HEK293 (cell line): ENCODE results near the gene ADD1.

Experiments
- CTCF ChIA-PET: fragments of 350-600 bp; formaldehyde crosslinking; extraction: SDS; loops from one replicate; lab custom pipeline; 2021; ENCODE audit warnings: antibody characterized with exemption; lab: Yijun Ruan, JAX
- POLR2A ChIA-PET: fragments of 300-600 bp; formaldehyde crosslinking; extraction: SDS; loops from one replicate; lab custom pipeline; 2020; ENCODE audit warnings: antibody characterized with exemption, inconsistent platforms; lab: Yijun Ruan, JAX
- H3K27ac ChIP-seq: fragments of 200-500 bp; sonication (Bioruptor generic); 2 replicates; pipeline ENCODE4 v1.5.1; 2014; ENCODE audit warnings: low read depth, low read length, control low read depth, inconsistent platforms; ENCODE audit errors: extremely low read depth
- H3K36me3 ChIP-seq, 2 experiments: fragments of 200-500 bp in 1 of 2; sonication (Bioruptor generic) in 1 of 2; 1 replicate in 1 of 2; 2 replicates in 1 of 2; pipeline ENCODE4 v1.5.1; 2014 to 2017; ENCODE audit warnings: inconsistent platforms in 2 of 2, low read length in 2 of 2; ENCODE audit not compliant: control insufficient read depth in 2 of 2, insufficient read depth in 1 of 2
- H3K4me1 ChIP-seq: fragments of 200-500 bp; sonication (Bioruptor generic); 2 replicates; pipeline ENCODE4 v1.5.1; 2014; ENCODE audit warnings: mild to moderate bottlenecking, low read length, inconsistent platforms; ENCODE audit not compliant: control insufficient read depth, insufficient read depth
- H3K4me3 ChIP-seq: 2 replicates; pipeline ENCODE4 v1.5.1; 2011; ENCODE audit warnings: low read depth, mild to moderate bottlenecking, control low read depth, low read length, moderate library complexity
- H3K9me3 ChIP-seq: fragments of 200-500 bp; sonication (Bioruptor generic); 2 replicates; pipeline ENCODE4 v1.5.1; 2014; ENCODE audit warnings: low read depth, low read length, inconsistent platforms; ENCODE audit not compliant: control insufficient read depth, insufficient read depth
- KLF1 ChIP-seq: fragments of 450-650 bp; formaldehyde crosslinking; IDR thresholded peaks from 2 replicates; pipeline ENCODE4 v1.5.1; 2016; ENCODE audit warnings: missing biosample characterization, missing genetic modification characterization
- YY1 ChIP-seq: fragments of 450-650 bp; formaldehyde crosslinking; IDR thresholded peaks from 2 replicates; pipeline ENCODE4 v1.5.1; 2018; ENCODE audit warnings: missing biosample characterization, missing genetic modification characterization
- ZFHX2 ChIP-seq: fragments of 450-650 bp; formaldehyde crosslinking; conservative IDR thresholded peaks from 2 replicates; pipeline ENCODE4 v1.5.1; 2016; ENCODE audit warnings: missing biosample characterization, missing genetic modification characterization
- ZNF266 ChIP-seq: fragments of 450-650 bp; formaldehyde crosslinking; IDR thresholded peaks from 2 replicates; pipeline ENCODE4 v1.5.1; 2016; ENCODE audit warnings: missing biosample characterization, missing genetic modification characterization, low read depth
- ZNF394 ChIP-seq: fragments of 450-650 bp; formaldehyde crosslinking; IDR thresholded peaks from 2 replicates; pipeline ENCODE4 v1.5.1; 2016; ENCODE audit warnings: missing biosample characterization, missing genetic modification characterization, mild to moderate bottlenecking, moderate library complexity, borderline replicate concordance
- TF ChIP-seq, protein P1 (sequence below): fragments of 450-650 bp; formaldehyde crosslinking; IDR thresholded peaks from 2 replicates; pipeline ENCODE4 v1.5.1; 2016; ENCODE audit warnings: missing biosample characterization, missing genetic modification characterization
- TF ChIP-seq, protein P2 (sequence below): fragments of 450-650 bp; formaldehyde crosslinking; IDR thresholded peaks from 2 replicates; pipeline ENCODE4 v1.5.1; 2016; ENCODE audit warnings: missing biosample characterization, missing genetic modification characterization
- TF ChIP-seq, protein P3 (sequence below): fragments of 450-650 bp; formaldehyde crosslinking; IDR thresholded peaks from 2 replicates; pipeline ENCODE4 v1.5.1; 2016; ENCODE audit warnings: missing biosample characterization, missing genetic modification characterization
- TF ChIP-seq, protein P4 (sequence below): fragments of 450-650 bp; formaldehyde crosslinking; IDR thresholded peaks from 2 replicates; pipeline ENCODE4 v1.5.1; 2017; ENCODE audit warnings: missing biosample characterization, missing genetic modification characterization
- TF ChIP-seq, protein P5 (sequence below): fragments of 450-650 bp; formaldehyde crosslinking; IDR thresholded peaks from 2 replicates; pipeline ENCODE4 v1.5.1; 2016; ENCODE audit warnings: missing biosample characterization, missing genetic modification characterization

Gene ADD1

DNA sequence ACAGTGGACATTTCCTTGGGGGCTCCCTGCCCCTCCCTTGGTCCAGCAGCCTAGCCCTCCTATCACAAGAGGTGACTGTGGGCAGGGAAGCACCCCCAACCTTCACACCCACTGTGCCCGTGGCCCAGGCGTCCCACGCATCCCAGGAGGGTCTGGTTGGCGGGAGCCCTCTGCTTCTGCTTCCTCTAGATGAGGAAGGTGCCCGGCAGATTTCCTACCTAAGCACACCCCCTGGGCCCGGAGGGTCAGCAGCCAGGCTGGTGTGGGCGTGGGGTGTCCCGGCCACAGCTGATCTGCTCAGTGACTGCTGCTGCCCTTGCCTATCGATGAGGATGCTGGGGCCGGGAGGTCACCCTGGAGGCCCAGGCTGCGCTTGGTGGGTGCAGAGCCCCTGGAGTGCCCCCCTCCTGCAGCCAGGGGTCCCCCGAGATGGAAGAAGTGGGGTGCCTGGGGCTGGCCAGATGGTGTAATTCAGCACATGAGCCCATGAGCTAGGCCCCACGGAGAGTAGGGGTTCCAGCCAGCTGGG is 38.6 kb upstream of the ADD1 start:
- CTCF ChIA-PET, result no interaction called here
- H3K27ac ChIP-seq, result no peak overlapping the region

DNA sequence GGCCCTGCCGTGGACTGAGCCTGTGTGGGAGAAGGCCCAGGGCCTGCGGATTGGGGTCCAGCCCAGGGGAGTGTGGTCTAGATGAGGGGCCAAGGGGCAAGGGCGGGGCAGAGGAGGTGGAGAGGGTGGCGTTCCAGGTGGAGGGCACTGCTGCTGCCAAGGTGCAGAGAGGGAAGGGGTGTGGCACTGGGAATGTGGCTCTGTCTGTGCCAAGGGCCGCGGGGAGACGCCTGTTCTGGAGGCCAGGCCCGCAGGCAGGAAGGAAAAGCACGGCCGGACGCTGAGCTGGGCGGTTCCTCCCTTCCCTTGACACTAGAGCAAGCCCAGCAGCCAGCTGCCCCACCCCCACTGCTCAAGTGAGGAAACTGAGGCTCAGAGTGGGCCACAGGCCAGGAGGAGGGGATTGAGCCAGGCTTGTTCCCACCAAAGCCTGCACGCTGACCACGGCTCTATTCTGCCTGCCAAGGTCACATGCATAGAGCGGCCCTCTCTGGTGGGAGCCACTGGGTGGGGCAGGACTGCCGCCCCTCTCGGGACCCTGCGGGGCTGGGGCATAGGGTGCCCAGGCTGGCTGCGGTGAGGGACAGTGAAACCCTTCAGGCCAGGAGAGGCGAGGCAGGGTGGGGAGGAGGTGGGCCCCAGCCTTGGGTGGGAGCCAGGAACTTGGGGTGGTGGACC is 37.8 kb upstream of the ADD1 start:
- Histone ChIP-seq H3K4me3 (no peak overlapping the region), H3K4me1 (no peaks in the 10 kb centered on the region)
- CTCF ChIA-PET, result no interaction called here

More for the DNA sequence above, 38.6 kb upstream of the ADD1 start:
- peak; percentile 19 for TF ChIP-seq ZFHX2 (tag by site-specific recombination)
- TF ChIP-seq, protein P1, sequence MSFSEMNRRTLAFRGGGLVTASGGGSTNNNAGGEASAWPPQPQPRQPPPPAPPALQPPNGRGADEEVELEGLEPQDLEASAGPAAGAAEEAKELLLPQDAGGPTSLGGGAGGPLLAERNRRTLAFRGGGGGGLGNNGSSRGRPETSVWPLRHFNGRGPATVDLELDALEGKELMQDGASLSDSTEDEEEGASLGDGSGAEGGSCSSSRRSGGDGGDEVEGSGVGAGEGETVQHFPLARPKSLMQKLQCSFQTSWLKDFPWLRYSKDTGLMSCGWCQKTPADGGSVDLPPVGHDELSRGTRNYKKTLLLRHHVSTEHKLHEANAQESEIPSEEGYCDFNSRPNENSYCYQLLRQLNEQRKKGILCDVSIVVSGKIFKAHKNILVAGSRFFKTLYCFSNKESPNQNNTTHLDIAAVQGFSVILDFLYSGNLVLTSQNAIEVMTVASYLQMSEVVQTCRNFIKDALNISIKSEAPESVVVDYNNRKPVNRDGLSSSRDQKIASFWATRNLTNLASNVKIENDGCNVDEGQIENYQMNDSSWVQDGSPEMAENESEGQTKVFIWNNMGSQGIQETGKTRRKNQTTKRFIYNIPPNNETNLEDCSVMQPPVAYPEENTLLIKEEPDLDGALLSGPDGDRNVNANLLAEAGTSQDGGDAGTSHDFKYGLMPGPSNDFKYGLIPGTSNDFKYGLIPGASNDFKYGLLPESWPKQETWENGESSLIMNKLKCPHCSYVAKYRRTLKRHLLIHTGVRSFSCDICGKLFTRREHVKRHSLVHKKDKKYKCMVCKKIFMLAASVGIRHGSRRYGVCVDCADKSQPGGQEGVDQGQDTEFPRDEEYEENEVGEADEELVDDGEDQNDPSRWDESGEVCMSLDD (tag by site-specific recombination), result no peak
- TF ChIP-seq, all 188 proteins: peak for 1
- H3K4me1 ChIP-seq, result no peaks in the 10 kb centered on the region
- no peaks in the 10 kb centered on the region for H3K36me3 ChIP-seq
- POLR2A ChIA-PET, result no interaction called here
- H3K4me3 ChIP-seq, result no peak overlapping the region
- no peaks in the 10 kb centered on the region for H3K9me3 ChIP-seq

More for the DNA sequence above, 37.8 kb upstream of the ADD1 start:
- H3K9me3 ChIP-seq, result no peaks in the 10 kb centered on the region
- H3K27ac ChIP-seq, result no peak overlapping the region
- H3K36me3 ChIP-seq, result no peaks in the 10 kb centered on the region
- TF ChIP-seq, protein P2, sequence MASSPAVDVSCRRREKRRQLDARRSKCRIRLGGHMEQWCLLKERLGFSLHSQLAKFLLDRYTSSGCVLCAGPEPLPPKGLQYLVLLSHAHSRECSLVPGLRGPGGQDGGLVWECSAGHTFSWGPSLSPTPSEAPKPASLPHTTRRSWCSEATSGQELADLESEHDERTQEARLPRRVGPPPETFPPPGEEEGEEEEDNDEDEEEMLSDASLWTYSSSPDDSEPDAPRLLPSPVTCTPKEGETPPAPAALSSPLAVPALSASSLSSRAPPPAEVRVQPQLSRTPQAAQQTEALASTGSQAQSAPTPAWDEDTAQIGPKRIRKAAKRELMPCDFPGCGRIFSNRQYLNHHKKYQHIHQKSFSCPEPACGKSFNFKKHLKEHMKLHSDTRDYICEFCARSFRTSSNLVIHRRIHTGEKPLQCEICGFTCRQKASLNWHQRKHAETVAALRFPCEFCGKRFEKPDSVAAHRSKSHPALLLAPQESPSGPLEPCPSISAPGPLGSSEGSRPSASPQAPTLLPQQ, result no peak
- TF ChIP-seq, protein P3, sequence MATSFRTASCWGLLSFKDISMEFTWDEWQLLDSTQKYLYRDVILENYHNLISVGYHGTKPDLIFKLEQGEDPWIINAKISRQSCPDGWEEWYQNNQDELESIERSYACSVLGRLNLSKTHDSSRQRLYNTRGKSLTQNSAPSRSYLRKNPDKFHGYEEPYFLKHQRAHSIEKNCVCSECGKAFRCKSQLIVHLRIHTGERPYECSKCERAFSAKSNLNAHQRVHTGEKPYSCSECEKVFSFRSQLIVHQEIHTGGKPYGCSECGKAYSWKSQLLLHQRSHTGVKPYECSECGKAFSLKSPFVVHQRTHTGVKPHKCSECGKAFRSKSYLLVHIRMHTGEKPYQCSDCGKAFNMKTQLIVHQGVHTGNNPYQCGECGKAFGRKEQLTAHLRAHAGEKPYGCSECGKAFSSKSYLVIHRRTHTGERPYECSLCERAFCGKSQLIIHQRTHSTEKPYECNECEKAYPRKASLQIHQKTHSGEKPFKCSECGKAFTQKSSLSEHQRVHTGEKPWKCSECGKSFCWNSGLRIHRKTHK, result no peak
- no peak for TF ChIP-seq YY1 (tag by site-specific recombination)
- TF ChIP-seq, protein P4, sequence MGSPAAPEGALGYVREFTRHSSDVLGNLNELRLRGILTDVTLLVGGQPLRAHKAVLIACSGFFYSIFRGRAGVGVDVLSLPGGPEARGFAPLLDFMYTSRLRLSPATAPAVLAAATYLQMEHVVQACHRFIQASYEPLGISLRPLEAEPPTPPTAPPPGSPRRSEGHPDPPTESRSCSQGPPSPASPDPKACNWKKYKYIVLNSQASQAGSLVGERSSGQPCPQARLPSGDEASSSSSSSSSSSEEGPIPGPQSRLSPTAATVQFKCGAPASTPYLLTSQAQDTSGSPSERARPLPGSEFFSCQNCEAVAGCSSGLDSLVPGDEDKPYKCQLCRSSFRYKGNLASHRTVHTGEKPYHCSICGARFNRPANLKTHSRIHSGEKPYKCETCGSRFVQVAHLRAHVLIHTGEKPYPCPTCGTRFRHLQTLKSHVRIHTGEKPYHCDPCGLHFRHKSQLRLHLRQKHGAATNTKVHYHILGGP (tag by site-specific recombination), result no peak
- TF ChIP-seq KLF1 (tag by site-specific recombination), result no peak; the same call in 1 of the 2 replicates
- no peak for TF ChIP-seq ZNF394 (tag by site-specific recombination)
- TF ChIP-seq, protein P5, sequence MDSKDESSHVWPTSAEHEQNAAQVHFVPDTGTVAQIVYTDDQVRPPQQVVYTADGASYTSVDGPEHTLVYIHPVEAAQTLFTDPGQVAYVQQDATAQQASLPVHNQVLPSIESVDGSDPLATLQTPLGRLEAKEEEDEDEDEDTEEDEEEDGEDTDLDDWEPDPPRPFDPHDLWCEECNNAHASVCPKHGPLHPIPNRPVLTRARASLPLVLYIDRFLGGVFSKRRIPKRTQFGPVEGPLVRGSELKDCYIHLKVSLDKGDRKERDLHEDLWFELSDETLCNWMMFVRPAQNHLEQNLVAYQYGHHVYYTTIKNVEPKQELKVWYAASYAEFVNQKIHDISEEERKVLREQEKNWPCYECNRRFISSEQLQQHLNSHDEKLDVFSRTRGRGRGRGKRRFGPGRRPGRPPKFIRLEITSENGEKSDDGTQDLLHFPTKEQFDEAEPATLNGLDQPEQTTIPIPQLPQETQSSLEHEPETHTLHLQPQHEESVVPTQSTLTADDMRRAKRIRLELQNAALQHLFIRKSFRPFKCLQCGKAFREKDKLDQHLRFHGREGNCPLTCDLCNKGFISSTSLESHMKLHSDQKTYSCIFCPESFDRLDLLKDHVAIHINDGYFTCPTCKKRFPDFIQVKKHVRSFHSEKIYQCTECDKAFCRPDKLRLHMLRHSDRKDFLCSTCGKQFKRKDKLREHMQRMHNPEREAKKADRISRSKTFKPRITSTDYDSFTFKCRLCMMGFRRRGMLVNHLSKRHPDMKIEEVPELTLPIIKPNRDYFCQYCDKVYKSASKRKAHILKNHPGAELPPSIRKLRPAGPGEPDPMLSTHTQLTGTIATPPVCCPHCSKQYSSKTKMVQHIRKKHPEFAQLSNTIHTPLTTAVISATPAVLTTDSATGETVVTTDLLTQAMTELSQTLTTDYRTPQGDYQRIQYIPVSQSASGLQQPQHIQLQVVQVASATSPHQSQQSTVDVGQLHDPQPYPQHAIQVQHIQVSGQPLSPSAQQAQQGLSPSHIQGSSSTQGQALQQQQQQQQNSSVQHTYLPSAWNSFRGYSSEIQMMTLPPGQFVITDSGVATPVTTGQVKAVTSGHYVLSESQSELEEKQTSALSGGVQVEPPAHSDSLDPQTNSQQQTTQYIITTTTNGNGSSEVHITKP, result no peak
- no peak for TF ChIP-seq ZNF266 (tag by site-specific recombination)
- POLR2A ChIA-PET, result no interaction called here
